ENCODE results near the gene RASAL2. TPM values are rescaled to one million over a fixed set of nuclear protein-coding genes. Genes with fewer than 3 reads are reported as not detected.
"Not testable (repeated sequence)": the region's sequence is repeated elsewhere in the genome, so short reads cannot be mapped to it uniquely, and the experiment has no call there.

Gene RASAL2
- total RNA-seq, 1 donor from 2014 or later, result 29.0 TPM

- DNase-seq, result no peak
These were observed 25.7 kb downstream of the RASAL2 start for GRCh38 chr1:178119628-178120027.

- DNase-seq, result no peak
These were observed 26.2 kb downstream of the RASAL2 start for GRCh38 chr1:178120088-178120487.

- DNase-seq, result not testable (repeated sequence)
These were observed 26.7 kb downstream of the RASAL2 start for GRCh38 chr1:178120520-178121052.

DNA sequence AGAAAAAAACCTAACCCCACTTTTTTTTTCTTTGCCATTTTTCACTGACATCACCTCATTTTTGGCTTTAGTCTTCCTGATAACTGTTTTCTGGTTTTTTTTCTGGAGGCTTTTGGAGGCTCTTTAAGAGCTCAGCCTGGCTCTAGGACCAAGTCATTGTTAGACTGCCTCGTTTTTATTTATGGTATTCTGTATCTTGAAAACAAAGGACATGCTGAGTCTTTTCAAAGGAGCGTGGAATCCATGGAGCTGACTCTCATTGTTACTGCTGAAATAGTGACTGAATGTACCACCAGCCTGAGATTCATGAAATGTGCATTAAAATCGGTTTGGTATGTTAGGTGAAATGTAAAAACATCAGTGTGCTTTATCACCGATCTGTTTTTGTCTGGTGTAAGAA is 28.0 kb downstream of the RASAL2 start:
- no peak for DNase-seq

DNA sequence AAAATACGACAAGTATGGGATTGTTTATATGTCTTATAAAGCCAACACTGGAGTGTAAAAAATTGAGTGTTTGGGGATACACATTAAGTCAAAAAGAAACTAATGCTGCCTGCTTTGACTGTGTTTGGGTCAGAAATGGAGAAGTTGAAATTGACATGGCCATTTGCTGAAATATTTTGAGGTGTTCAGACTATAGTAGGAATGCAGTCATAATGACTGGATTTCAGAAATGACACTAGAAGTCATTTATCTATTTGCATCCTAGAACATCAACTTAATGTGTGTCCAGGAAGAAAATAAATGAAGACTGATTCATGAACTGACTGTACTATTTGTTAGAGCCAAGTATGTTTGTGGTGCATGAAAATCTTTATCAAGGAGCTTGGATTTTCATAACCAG is 28.4 kb downstream of the RASAL2 start:
- DNase-seq, result no peak

DNA sequence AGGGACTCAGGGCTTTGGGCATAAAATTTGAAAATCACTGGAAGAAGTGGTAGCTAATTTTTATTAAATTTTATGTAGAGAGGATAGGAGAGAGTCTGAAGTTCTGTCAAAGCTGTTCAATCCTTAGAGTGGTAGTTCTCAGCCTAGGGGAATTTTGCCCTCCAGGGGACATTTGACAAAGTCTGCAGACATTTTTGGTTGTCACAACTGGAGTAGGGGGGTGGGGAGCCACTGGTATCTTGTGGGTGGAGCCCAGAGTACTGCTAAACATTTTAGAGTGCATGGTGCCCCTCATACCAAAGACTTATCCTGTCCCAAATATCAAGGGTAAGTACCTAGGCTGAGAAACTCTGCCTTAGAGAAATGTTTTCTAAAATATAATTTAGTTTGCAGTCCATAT is 30.2 kb downstream of the RASAL2 start:
- DNase-seq, result no peak

DNA sequence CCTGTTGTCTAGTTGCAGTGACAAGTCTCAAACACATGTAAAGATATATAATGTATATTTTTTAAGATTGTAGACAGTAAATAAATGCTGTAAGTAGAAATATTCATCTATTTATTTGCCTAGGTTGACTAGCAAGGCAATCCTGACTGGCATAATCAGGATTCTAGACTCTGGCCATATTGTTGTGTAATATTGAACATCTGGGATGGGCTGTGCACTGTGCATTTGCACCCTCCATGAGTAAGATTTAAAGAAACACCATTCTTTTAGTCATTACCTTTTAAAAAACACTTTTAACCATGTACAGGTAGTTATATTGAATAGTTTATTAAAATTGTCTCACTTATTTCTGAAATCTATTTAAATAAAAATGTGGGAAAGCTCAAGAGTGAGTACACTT is 32.4 kb downstream of the RASAL2 start:
- DNase-seq, result no peak

- DNase-seq, result no peak
These were observed 32.9 kb downstream of the RASAL2 start for GRCh38 chr1:178126741-178127185.

- DNase-seq, result no peak
These were observed 33.7 kb downstream of the RASAL2 start for GRCh38 chr1:178127482-178128191.

GRCh38 chr1:178133239-178133989 is 39.5 kb downstream of the RASAL2 start:
- DNase-seq, result no peak

GRCh38 chr1:178134061-178134460 is 40.2 kb downstream of the RASAL2 start:
- no peak for DNase-seq

DNA sequence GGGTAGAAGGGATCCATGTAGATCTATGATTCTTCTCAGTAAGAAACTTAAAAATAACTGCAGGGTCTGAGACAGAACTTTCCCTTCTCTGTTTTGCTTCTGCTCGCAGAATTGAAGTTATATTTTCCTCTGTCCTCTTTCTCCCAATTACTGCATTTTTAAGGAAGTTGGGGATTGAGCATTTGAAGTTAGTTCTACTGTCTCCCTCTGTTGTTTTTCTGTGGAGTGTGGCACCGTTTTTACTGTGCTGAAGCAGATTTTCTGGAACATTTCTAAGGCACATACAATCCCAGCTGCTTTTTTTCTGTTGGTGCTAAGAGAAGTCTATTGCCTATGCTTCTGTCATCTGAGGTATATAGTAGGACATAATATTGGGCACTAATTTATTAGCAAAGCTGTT is 43.3 kb downstream of the RASAL2 start:
- DNase-seq, result peak; percentile 20

DNA sequence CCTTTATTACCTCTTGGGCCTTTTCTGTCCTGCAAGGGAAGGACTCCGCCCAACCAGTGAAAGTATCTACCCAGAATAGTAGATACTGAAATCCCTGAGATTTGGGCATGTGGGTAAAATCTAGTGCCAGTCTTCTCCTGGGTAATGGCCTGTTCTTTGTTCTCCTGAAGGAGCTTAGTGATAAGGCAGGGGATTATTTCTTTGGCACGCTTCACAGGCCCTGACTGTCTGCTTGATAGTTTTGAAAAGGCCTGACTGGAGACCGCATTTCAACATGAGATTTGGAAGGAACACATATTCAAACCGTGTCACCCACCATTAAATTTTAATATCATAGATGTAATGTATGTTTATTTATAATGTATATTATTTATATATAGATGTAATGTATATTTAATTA is 48.9 kb downstream of the RASAL2 start:
- peak; percentile 53 for DNase-seq

- DNase-seq, result no peak
These were observed 50.1 kb downstream of the RASAL2 start for GRCh38 chr1:178143730-178144690.

GRCh38 chr1:178145605-178146004 is 51.7 kb downstream of the RASAL2 start:
- DNase-seq, result no peak

- no peak for DNase-seq
These were observed 52.5 kb downstream of the RASAL2 start for GRCh38 chr1:178146436-178146835.

DNA sequence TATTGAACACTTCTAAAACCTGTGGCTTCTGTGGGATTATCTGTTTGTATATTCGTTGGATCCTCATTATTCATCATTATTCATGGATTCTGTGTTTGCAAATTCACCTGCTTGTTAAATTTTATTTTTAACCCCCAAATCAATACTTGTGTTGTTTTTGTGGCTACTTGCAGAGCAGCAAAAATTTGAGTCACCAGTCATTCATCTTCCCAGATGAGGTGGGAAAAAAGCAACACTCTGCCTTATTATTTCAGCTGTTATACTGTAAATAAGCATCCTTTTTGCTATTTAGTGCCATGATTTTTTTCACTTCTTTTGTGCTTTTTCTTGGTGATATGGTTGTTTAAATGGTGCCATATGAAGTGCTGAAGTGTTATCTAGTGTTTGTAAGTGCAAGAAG is 56.7 kb downstream of the RASAL2 start:
- no peak for DNase-seq

DNA sequence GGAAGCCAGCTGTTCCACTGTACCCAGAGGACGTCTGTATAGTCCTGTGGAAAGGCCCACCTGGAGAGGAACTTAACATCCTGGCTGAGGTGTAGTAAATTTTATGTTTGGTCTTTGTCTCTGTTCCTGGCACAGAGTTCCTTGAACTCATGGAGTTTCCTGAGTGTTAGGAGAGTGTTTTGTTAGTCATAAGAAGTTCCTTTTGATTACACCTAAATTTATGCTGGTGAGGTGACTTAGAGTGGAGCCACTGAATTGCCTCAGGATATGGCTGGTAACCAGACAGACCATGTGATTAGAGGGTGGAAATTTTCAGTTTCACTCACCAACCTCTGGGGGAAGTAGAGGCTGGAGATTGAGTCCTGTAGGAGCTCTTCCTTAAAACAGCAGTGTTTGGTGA is 57.9 kb downstream of the RASAL2 start:
- DNase-seq, result no peak

- DNase-seq, result no peak
These were observed 61.8 kb downstream of the RASAL2 start for GRCh38 chr1:178155481-178156255.

- DNase-seq, result no peak
These were observed 67.0 kb downstream of the RASAL2 start for GRCh38 chr1:178160736-178161475.

- DNase-seq, result no peak
These were observed 67.6 kb downstream of the RASAL2 start for GRCh38 chr1:178161516-178161915.

Measured in tongue (tissue), 2 donors.